Peyer's patch (tissue), 4 donors: ENCODE data around the gene ADGB. TPM values are rescaled to one million over a fixed set of nuclear protein-coding genes. Genes with fewer than 3 reads are reported as not detected.

ENCODE experiments used
- DNase-seq, 3 donors: peaks; one replicate each; pipeline ENCODE4 v3.0.0-alpha.2; 2017 to 2019
- H3K27ac ChIP-seq, 4 donors: fragments of 200-600 bp; sonication (generic); one replicate each; pipeline ENCODE4 v1.5.1; 2016 to 2019
- H3K27me3 ChIP-seq, 2 donors: fragments of 200-600 bp; sonication (generic); one replicate each; pipeline ENCODE4 v1.5.1; 2019
- H3K36me3 ChIP-seq, 3 donors: fragments of 200-600 bp; sonication (generic); one replicate each; pipeline ENCODE4 v1.5.1; 2016 to 2019
- H3K4me1 ChIP-seq, 4 donors: fragments of 200-600 bp; sonication (generic); one replicate each; pipeline ENCODE4 v1.5.1; 2016 to 2019
- H3K4me3 ChIP-seq, 4 donors: fragments of 200-600 bp; sonication (generic); 1 replicate in 3 of 4; 2 replicates in 1 of 4; pipeline ENCODE4 v1.5.1; 2016 to 2019; ENCODE audit warnings: mild to moderate bottlenecking in 1 of 4
- H3K9me3 ChIP-seq, 4 donors: fragments of 200-600 bp; sonication (generic); one replicate each; pipeline ENCODE4 v1.5.1; 2016 to 2019; ENCODE audit warnings: mild to moderate bottlenecking in 1 of 4
- CTCF ChIP-seq, 6 experiments: fragments of 450-650 bp in 4 of 6; fragments of 200-600 bp in 2 of 6; sonication (generic) in 1 of 6; IDR thresholded peaks; one replicate each; pipeline ENCODE4 v1.5.1; 2017 to 2019; ENCODE audit warnings: antibody characterized with exemption in 6 of 6, mild to moderate bottlenecking in 3 of 6, moderate library complexity in 1 of 6
- POLR2A ChIP-seq, 2 donors: fragments of 450-650 bp; IDR thresholded peaks; one replicate each; pipeline ENCODE4 v1.5.1; 2017; ENCODE audit warnings: antibody characterized with exemption in 2 of 2, mild to moderate bottlenecking in 2 of 2, moderate library complexity in 2 of 2
- total RNA-seq, 4 donors: library from RNA; depleted of rRNA; stranded (reverse); fragments of >200 nt; gene quantifications; one replicate each; pipeline ENCODE4 v1.1.0, GENCODE V29; 2016

Gene ADGB
- total RNA-seq, 4 donors from 2014 or later: not detected

- H3K9me3 ChIP-seq: no peaks in the 10 kb centered on the region
- no peak overlapping the region for H3K27ac ChIP-seq
- TF ChIP-seq CTCF (IDR thresholded peaks at IDR 0.05) (no peak), POLR2A (IDR thresholded peaks at IDR 0.05) (no peak)
- no peaks in the 10 kb centered on the region for H3K36me3 ChIP-seq
- no peaks in the 10 kb centered on the region for H3K4me1 ChIP-seq
- no peaks in the 10 kb centered on the region for H3K27me3 ChIP-seq
- H3K4me3 ChIP-seq: no peak overlapping the region
- DNase-seq: no peak
Measured at GRCh38 chr6:146719387-146719786, 120.6 kb downstream of the ADGB start.

- TF ChIP-seq POLR2A (IDR thresholded peaks at IDR 0.05) (no peak), CTCF (IDR thresholded peaks at IDR 0.05) (no peak)
- H3K36me3 ChIP-seq: no peaks in the 10 kb centered on the region
- H3K9me3 ChIP-seq: no peaks in the 10 kb centered on the region
- H3K27ac ChIP-seq: no peak overlapping the region
- no peak for DNase-seq
- H3K27me3 ChIP-seq: no peaks in the 10 kb centered on the region
- no peak overlapping the region for H3K4me3 ChIP-seq
- no peaks in the 10 kb centered on the region for H3K4me1 ChIP-seq
Measured at GRCh38 chr6:146739696-146740095, 140.9 kb downstream of the ADGB start.

DNA sequence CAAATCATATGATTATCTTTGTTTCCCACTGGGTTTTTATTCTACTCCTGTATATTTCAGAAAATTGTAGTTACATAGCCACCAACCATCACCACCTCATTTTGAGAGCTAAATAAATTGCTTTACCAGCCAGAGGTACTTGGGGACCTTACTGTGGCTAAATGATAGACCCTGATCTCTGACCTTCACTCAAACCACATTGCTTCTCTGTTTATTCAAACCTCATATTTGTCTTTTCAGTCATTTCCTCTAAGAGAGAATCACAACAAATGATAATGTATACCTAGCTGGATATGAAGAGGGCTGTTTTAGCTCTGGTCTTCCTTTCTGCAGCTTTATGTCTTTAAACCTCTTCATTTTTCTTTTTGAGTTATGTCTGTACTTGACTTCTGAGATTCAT lies 142.8 kb downstream of the ADGB start:
- H3K4me1 ChIP-seq: no peaks in the 10 kb centered on the region
- no peak for DNase-seq
- H3K9me3 ChIP-seq: no peaks in the 10 kb centered on the region
- no peaks in the 10 kb centered on the region for H3K36me3 ChIP-seq
- TF ChIP-seq CTCF (IDR thresholded peaks at IDR 0.05) (no peak), POLR2A (IDR thresholded peaks at IDR 0.05) (no peak)
- H3K27me3 ChIP-seq: no peaks in the 10 kb centered on the region
- H3K27ac ChIP-seq: no peak overlapping the region
- no peak overlapping the region for H3K4me3 ChIP-seq

DNA sequence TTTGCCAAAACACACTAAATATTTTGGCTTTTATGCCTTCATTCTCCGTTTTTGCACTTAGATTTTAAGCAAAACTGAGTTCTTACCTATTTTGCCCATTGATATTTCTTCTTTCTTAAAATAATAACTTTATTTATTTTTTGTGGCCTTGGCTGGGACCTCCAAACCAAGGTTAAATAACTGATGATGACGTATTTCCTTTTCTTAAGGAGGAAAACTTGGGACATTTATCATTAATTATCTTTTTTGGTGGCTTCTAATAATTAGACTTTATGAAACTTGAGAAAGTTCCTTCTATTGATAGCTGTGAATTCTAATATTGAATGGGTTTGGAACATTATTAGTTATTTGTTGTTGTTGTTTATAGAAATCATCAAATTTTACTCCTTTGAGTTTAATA lies 154.5 kb downstream of the ADGB start:
- Histone ChIP-seq H3K9me3 (no peaks in the 10 kb centered on the region), H3K27me3 (no peaks in the 10 kb centered on the region), H3K4me3 (no peak overlapping the region), H3K36me3 (no peaks in the 10 kb centered on the region), H3K4me1 (no peaks in the 10 kb centered on the region), H3K27ac (no peak overlapping the region)
- DNase-seq: no peak
- TF ChIP-seq CTCF (IDR thresholded peaks at IDR 0.05) (no peak), POLR2A (IDR thresholded peaks at IDR 0.05) (no peak)

DNA sequence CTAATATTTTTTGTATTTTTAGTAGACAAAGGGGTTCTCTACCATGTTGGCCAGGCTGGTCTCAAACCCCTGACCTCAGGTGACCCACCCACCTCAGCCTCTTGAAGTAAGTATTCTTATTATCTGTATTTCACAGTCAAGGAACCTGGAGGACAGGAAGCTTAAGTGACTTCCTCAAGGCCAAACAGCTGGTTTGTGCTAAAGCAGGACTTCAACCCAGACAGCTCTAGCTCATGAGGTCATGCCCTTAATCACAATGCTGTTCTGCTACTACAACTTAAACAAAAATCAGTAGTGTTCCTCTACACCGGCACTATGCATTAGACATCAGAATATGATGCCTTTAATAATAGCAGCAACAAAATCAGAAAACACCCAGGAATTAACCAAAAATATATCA lies 168.9 kb downstream of the ADGB start:
- Histone ChIP-seq H3K4me1 (no peaks in the 10 kb centered on the region), H3K9me3 (no peaks in the 10 kb centered on the region), H3K27me3 (no peaks in the 10 kb centered on the region), H3K27ac (no peak overlapping the region), H3K4me3 (no peak overlapping the region), H3K36me3 (no peaks in the 10 kb centered on the region)
- TF ChIP-seq POLR2A (IDR thresholded peaks at IDR 0.05): no peak
- no peak for TF ChIP-seq CTCF (IDR thresholded peaks at IDR 0.05)
- no peak for DNase-seq

DNA sequence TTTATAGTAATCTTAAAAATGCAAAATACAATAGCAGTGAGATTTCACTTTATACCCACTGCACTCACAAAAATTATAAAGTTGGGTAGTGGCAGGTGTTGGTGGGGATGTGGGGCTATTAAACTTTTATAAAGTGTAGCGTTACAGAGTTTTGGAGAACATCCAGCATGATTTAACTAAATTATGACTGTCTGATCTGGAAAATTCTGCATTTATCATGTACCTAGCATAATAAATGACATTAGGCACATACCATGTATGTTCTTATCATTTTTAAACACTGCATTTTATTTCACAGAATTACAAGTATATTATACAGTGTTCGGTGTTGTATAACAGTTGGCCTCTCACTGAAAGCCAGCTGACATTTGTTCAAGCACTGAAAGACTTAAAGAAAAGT lies 169.9 kb downstream of the ADGB start:
- no peak overlapping the region for H3K4me3 ChIP-seq
- H3K36me3 ChIP-seq: no peaks in the 10 kb centered on the region
- TF ChIP-seq POLR2A (IDR thresholded peaks at IDR 0.05) (no peak), CTCF (IDR thresholded peaks at IDR 0.05) (no peak)
- H3K4me1 ChIP-seq: no peaks in the 10 kb centered on the region
- H3K9me3 ChIP-seq: no peaks in the 10 kb centered on the region
- H3K27ac ChIP-seq: no peak overlapping the region
- H3K27me3 ChIP-seq: no peaks in the 10 kb centered on the region
- DNase-seq: no peak
